Right forelimb (tissue), 1 donor: ENCODE data around the gene CABP1.

Source experiments
- DNase-seq: peaks from one replicate; pipeline ENCODE4 v3.0.0-alpha.2; 2018

CABP1 gene

GRCh38 chr12:120698665-120699064 lies 58.2 kb downstream of the CABP1 start:
- DNase-seq = no peak

GRCh38 chr12:120699553-120699952 lies 59.1 kb downstream of the CABP1 start:
- no peak for DNase-seq

- DNase-seq = no peak
Measured at GRCh38 chr12:120700886-120701285, 60.5 kb downstream of the CABP1 start.

GRCh38 chr12:120702637-120703036 lies 62.2 kb downstream of the CABP1 start:
- DNase-seq = no peak

- no peak for DNase-seq
Measured at GRCh38 chr12:120703311-120703942, 63.0 kb downstream of the CABP1 start.

- DNase-seq = no peak
Measured at GRCh38 chr12:120705618-120706017, 65.2 kb downstream of the CABP1 start.

GRCh38 chr12:120706029-120706428 lies 65.6 kb downstream of the CABP1 start:
- no peak for DNase-seq

GRCh38 chr12:120708651-120709050 lies 68.2 kb downstream of the CABP1 start:
- DNase-seq = no peak

- DNase-seq = peak; percentile 86
Measured at GRCh38 chr12:120710031-120710804, 69.8 kb downstream of the CABP1 start, which contains the start of gene UNC119B. Gene UNC119B (plus strand): TSS chr12:120710458. CDS start chr12:120710475, 17 bp downstream.

- DNase-seq = no peak
Measured at GRCh38 chr12:120710805-120711296, 70.4 kb downstream of the CABP1 start.

GRCh38 chr12:120711411-120711810 lies 71.0 kb downstream of the CABP1 start:
- DNase-seq = no peak

- DNase-seq = no peak
Measured at GRCh38 chr12:120712610-120713009, 72.2 kb downstream of the CABP1 start.

- peak; percentile 67 for DNase-seq
Measured at GRCh38 chr12:120713861-120714482, 73.5 kb downstream of the CABP1 start.
